GM19467 (cell line): Measurements from ENCODE around the gene LMTK3.

Experiments used
- ATAC-seq: cut with Tn5 transposase; IDR thresholded peaks from one replicate; pipeline ENCODE4 v1.9.1; 2021; ENCODE audit warnings: mild to moderate bottlenecking, moderate library complexity; ENCODE audit not compliant: unreplicated experiment

LMTK3 gene

GRCh38 chr19:48511800-48512503, at the start of gene LMTK3:
Gene LMTK3, minus strand, starts transcription at chr19:48511835. Its CDS starts 259 bp downstream, at chr19:48511576.
- no peak for ATAC-seq

- no peak for ATAC-seq
These were observed 49.8 kb upstream of the LMTK3 start for GRCh38 chr19:48561412-48561811.

GRCh38 chr19:48560095-48560530, 48.5 kb upstream of the LMTK3 start:
- ATAC-seq, result no peak

- no peak for ATAC-seq
These were observed 46.5 kb upstream of the LMTK3 start for GRCh38 chr19:48558018-48558684.

- no peak for ATAC-seq
These were observed 45.2 kb upstream of the LMTK3 start for GRCh38 chr19:48556825-48557224.

GRCh38 chr19:48556163-48556562, 44.5 kb upstream of the LMTK3 start:
- no peak for ATAC-seq

- no peak for ATAC-seq
These were observed 42.9 kb upstream of the LMTK3 start for GRCh38 chr19:48554385-48555091.

- ATAC-seq, result no peak
These were observed 42.2 kb upstream of the LMTK3 start for GRCh38 chr19:48553676-48554384.

- ATAC-seq, result no peak
These were observed 41.0 kb upstream of the LMTK3 start for GRCh38 chr19:48552406-48553322.

- ATAC-seq, result no peak
These were observed 40.0 kb upstream of the LMTK3 start, which contains the start of gene SULT2B1 for GRCh38 chr19:48551437-48552302. Gene SULT2B1, plus strand, starts transcription at chr19:48552172. Its CDS starts 81 bp downstream, at chr19:48552253.

- ATAC-seq, result no peak
These were observed 37.7 kb upstream of the LMTK3 start for GRCh38 chr19:48549380-48549779.

- ATAC-seq, result no peak
These were observed 36.7 kb upstream of the LMTK3 start for GRCh38 chr19:48548253-48548911.

- ATAC-seq, result no peak
These were observed 36.1 kb upstream of the LMTK3 start for GRCh38 chr19:48547722-48548121.

GRCh38 chr19:48544856-48545750, 33.5 kb upstream of the LMTK3 start:
- no peak for ATAC-seq

- ATAC-seq, result no peak
These were observed 31.6 kb upstream of the LMTK3 start for GRCh38 chr19:48543121-48543710.

GRCh38 chr19:48541813-48542212, 30.2 kb upstream of the LMTK3 start:
- ATAC-seq, result no peak

GRCh38 chr19:48540110-48540509, 28.5 kb upstream of the LMTK3 start:
- ATAC-seq, result no peak
